Naive B cell (primary cell): ENCODE data around the gene FOXL1. TPM values are rescaled to one million over a fixed set of nuclear protein-coding genes. Genes with fewer than 3 reads are reported as not detected.

Experiments
- ATAC-seq, 2 donors: fragments of 150-1000 bp; cut with Tn5 transposase; 2 replicates each; pipeline ENCODE4 v1.10.0; 2021; ENCODE audit warnings: low read depth in 2 of 2, mild to moderate bottlenecking in 2 of 2, moderate library complexity in 2 of 2
- DNase-seq: peaks from one replicate; pipeline ENCODE4 v3.0.0; 2022
- H3K27ac Mint-ChIP-seq, 6 donors: one replicate each; pipeline ENCODE4 v1.8.0; 2020 to 2022; ENCODE audit warnings: mild to moderate bottlenecking in 6 of 6, mixed read lengths in 6 of 6, moderate library complexity in 5 of 6, inconsistent platforms in 2 of 6
- H3K27me3 Mint-ChIP-seq, 3 donors: one replicate each; pipeline ENCODE4 v1.8.0; 2021 to 2022; ENCODE audit warnings: mixed read lengths in 3 of 3, mild to moderate bottlenecking in 1 of 3
- H3K36me3 Mint-ChIP-seq, 2 donors: one replicate each; pipeline ENCODE4 v1.8.0; 2020 to 2022; ENCODE audit warnings: mixed read lengths in 2 of 2, inconsistent platforms in 1 of 2, mild to moderate bottlenecking in 1 of 2
- H3K4me1 Mint-ChIP-seq, 3 donors: one replicate each; pipeline ENCODE4 v1.8.0; 2020 to 2022; ENCODE audit warnings: mixed read lengths in 3 of 3, inconsistent platforms in 1 of 3, mild to moderate bottlenecking in 1 of 3, moderate library complexity in 1 of 3
- H3K4me3 Mint-ChIP-seq, 8 donors: one replicate each; pipeline ENCODE4 v1.8.0; 2020 to 2022; ENCODE audit warnings: mild to moderate bottlenecking in 8 of 8, mixed read lengths in 8 of 8, moderate library complexity in 8 of 8, inconsistent platforms in 2 of 8
- H3K9me3 Mint-ChIP-seq, 7 donors: one replicate each; pipeline ENCODE4 v1.8.0; 2020 to 2022; ENCODE audit warnings: mixed read lengths in 7 of 7, mild to moderate bottlenecking in 5 of 7, inconsistent platforms in 2 of 7, moderate library complexity in 1 of 7
- polyA plus RNA-seq, 6 donors: library from polyadenylated mRNA; unstranded; fragments of 300-500 nt; fragmentation: Illumina TruSeq; gene quantifications; one replicate each; pipeline ENCODE4 v1.2.3, GENCODE V29; 2021; ENCODE audit warnings: low read depth in 6 of 6

FOXL1 gene
- polyA plus RNA-seq, 6 donors from 2014 or later, result not detected

- H3K4me3 Mint-ChIP-seq, result no peak overlapping the region
Measured at GRCh38 chr16:86598607-86599565, 20.5 kb downstream of the FOXL1 start.

GRCh38 chr16:86601356-86601755 is 23.0 kb downstream of the FOXL1 start:
- Mint-ChIP-seq H3K4me1 (peaks cover 10 to 19% (median 13%) of the 10 kb centered on the region in 3 donors), H3K27ac (no peak overlapping the region), H3K9me3 (peaks cover 0 to 6% (median 0%) of the 10 kb centered on the region in 7 donors), H3K4me3 (no peak overlapping the region), H3K27me3 (peaks cover 29 to 44% (median 43%) of the 10 kb centered on the region in 3 donors), H3K36me3 (peaks cover 0 to 7% of the 10 kb centered on the region in 2 donors)
- ATAC-seq, result no peak
- no peak for DNase-seq

More at GRCh38 chr16:86598607-86599565, 20.5 kb downstream of the FOXL1 start:
- no peaks in the 10 kb centered on the region for H3K4me1 Mint-ChIP-seq
- ATAC-seq (no peak), DNase-seq (no peak)
- peaks cover 0 to 2% (median 0%) of the 10 kb centered on the region in 7 donors for H3K9me3 Mint-ChIP-seq
- peak overlapping the region in 1 of 6 donors; percentile 2 for H3K27ac Mint-ChIP-seq
- peaks cover 0 to 7% of the 10 kb centered on the region in 2 donors for H3K36me3 Mint-ChIP-seq
- H3K27me3 Mint-ChIP-seq, result peaks cover 36 to 53% (median 39%) of the 10 kb centered on the region in 3 donors

GRCh38 chr16:86602521-86602920 is 24.2 kb downstream of the FOXL1 start:
- H3K27ac Mint-ChIP-seq, result no peak overlapping the region
- H3K27me3 Mint-ChIP-seq, result peaks cover 29 to 44% (median 43%) of the 10 kb centered on the region in 3 donors

GRCh38 chr16:86604436-86605193 is 26.3 kb downstream of the FOXL1 start:
- peak; percentile 98 for ATAC-seq
- DNase-seq, result peak; percentile 47
- H3K36me3 Mint-ChIP-seq, result no peaks in the 10 kb centered on the region
- peak overlapping the region; percentile 51 to 94 (median 88) for H3K27ac Mint-ChIP-seq
- peaks cover 0 to 9% (median 3%) of the 10 kb centered on the region in 7 donors for H3K9me3 Mint-ChIP-seq
- peak overlapping the region; percentile 84 to 97 (median 91) for H3K4me3 Mint-ChIP-seq
- peaks cover 25 to 38% (median 35%) of the 10 kb centered on the region in 3 donors for H3K27me3 Mint-ChIP-seq
- peaks cover 10 to 19% (median 13%) of the 10 kb centered on the region in 3 donors for H3K4me1 Mint-ChIP-seq

More at GRCh38 chr16:86602521-86602920, 24.2 kb downstream of the FOXL1 start:
- ATAC-seq, result no peak
- Mint-ChIP-seq H3K4me1 (peaks cover 10 to 19% (median 13%) of the 10 kb centered on the region in 3 donors), H3K36me3 (peaks cover 0 to 7% of the 10 kb centered on the region in 2 donors), H3K9me3 (peaks cover 0 to 6% (median 4%) of the 10 kb centered on the region in 7 donors), H3K4me3 (peak overlapping the region in 3 of 8 donors; percentile 1 to 69 (median 33))
- DNase-seq, result no peak

- peaks cover 0 to 9% (median 3%) of the 10 kb centered on the region in 7 donors for H3K9me3 Mint-ChIP-seq
- no peak for ATAC-seq
- no peaks in the 10 kb centered on the region for H3K36me3 Mint-ChIP-seq
- no peak overlapping the region for H3K27ac Mint-ChIP-seq
- DNase-seq, result no peak
- H3K4me3 Mint-ChIP-seq, result peak overlapping the region in 6 of 8 donors; percentile 49 to 84 (median 70)
- peaks cover 10 to 19% (median 13%) of the 10 kb centered on the region in 3 donors for H3K4me1 Mint-ChIP-seq
- peaks cover 20 to 46% (median 35%) of the 10 kb centered on the region in 3 donors for H3K27me3 Mint-ChIP-seq
Measured at GRCh38 chr16:86605950-86606349, 27.6 kb downstream of the FOXL1 start.

GRCh38 chr16:86608301-86608747 is 30.0 kb downstream of the FOXL1 start:
- DNase-seq, result no peak
- peaks cover 0 to 9% (median 3%) of the 10 kb centered on the region in 7 donors for H3K9me3 Mint-ChIP-seq
- peaks cover 10 to 38% (median 15%) of the 10 kb centered on the region in 3 donors for H3K27me3 Mint-ChIP-seq
- H3K36me3 Mint-ChIP-seq, result no peaks in the 10 kb centered on the region
- no peak overlapping the region for H3K4me3 Mint-ChIP-seq
- H3K27ac Mint-ChIP-seq, result no peak overlapping the region
- no peak for ATAC-seq
- peaks cover 10 to 19% (median 13%) of the 10 kb centered on the region in 3 donors for H3K4me1 Mint-ChIP-seq

- peaks cover 10 to 18% (median 12%) of the 10 kb centered on the region in 3 donors for H3K4me1 Mint-ChIP-seq
Measured at GRCh38 chr16:86609115-86609514, 30.8 kb downstream of the FOXL1 start.

GRCh38 chr16:86609661-86610060 is 31.3 kb downstream of the FOXL1 start:
- peak overlapping the region in 2 of 6 donors; percentile 37 to 47 for H3K27ac Mint-ChIP-seq
- ATAC-seq, result no peak
- peaks cover 11 to 33% (median 15%) of the 10 kb centered on the region in 3 donors for H3K27me3 Mint-ChIP-seq
- H3K36me3 Mint-ChIP-seq, result no peaks in the 10 kb centered on the region
- peaks cover 6 to 13% (median 7%) of the 10 kb centered on the region in 3 donors for H3K4me1 Mint-ChIP-seq
- no peak for DNase-seq
- peak overlapping the region in 1 of 8 donors; percentile 5 for H3K4me3 Mint-ChIP-seq
- H3K9me3 Mint-ChIP-seq, result peaks cover 0 to 5% (median 3%) of the 10 kb centered on the region in 7 donors

More at GRCh38 chr16:86609115-86609514, 30.8 kb downstream of the FOXL1 start:
- ATAC-seq (no peak), DNase-seq (no peak)
- peak overlapping the region in 1 of 6 donors; percentile 37 for H3K27ac Mint-ChIP-seq
- no peaks in the 10 kb centered on the region for H3K36me3 Mint-ChIP-seq
- H3K27me3 Mint-ChIP-seq, result peaks cover 14 to 38% (median 15%) of the 10 kb centered on the region in 3 donors
- peaks cover 0 to 9% (median 3%) of the 10 kb centered on the region in 7 donors for H3K9me3 Mint-ChIP-seq
- peak overlapping the region in 1 of 8 donors; percentile 30 for H3K4me3 Mint-ChIP-seq

GRCh38 chr16:86610779-86611524 is 32.6 kb downstream of the FOXL1 start:
- DNase-seq (no peak), ATAC-seq (no peak)
- Mint-ChIP-seq H3K4me3 (no peak overlapping the region), H3K4me1 (peaks cover 0 to under 1% (median 0%) of the 10 kb centered on the region in 3 donors), H3K27ac (no peak overlapping the region), H3K9me3 (peaks cover 0 to 5% (median 0%) of the 10 kb centered on the region in 7 donors), H3K27me3 (peaks cover 15 to 33% (median 18%) of the 10 kb centered on the region in 3 donors), H3K36me3 (no peaks in the 10 kb centered on the region)

- Mint-ChIP-seq H3K4me3 (no peak overlapping the region), H3K9me3 (peaks cover 0 to 5% (median 0%) of the 10 kb centered on the region in 7 donors), H3K36me3 (no peaks in the 10 kb centered on the region), H3K27ac (no peak overlapping the region), H3K4me1 (no peaks in the 10 kb centered on the region), H3K27me3 (peaks cover 15 to 33% (median 18%) of the 10 kb centered on the region in 3 donors)
- no peak for ATAC-seq
- no peak for DNase-seq
Measured at GRCh38 chr16:86611525-86611855, 33.1 kb downstream of the FOXL1 start.

- Mint-ChIP-seq H3K27ac (no peak overlapping the region), H3K9me3 (peaks cover 0 to 2% (median 0%) of the 10 kb centered on the region in 7 donors), H3K36me3 (no peaks in the 10 kb centered on the region), H3K27me3 (peaks cover 17 to 33% (median 18%) of the 10 kb centered on the region in 3 donors), H3K4me3 (no peak overlapping the region), H3K4me1 (no peaks in the 10 kb centered on the region)
- ATAC-seq, result no peak
- no peak for DNase-seq
Measured at GRCh38 chr16:86611941-86612340, 33.6 kb downstream of the FOXL1 start.

GRCh38 chr16:86614699-86615098 is 36.4 kb downstream of the FOXL1 start:
- H3K4me1 Mint-ChIP-seq, result no peaks in the 10 kb centered on the region
- no peak overlapping the region for H3K4me3 Mint-ChIP-seq
- H3K27me3 Mint-ChIP-seq, result peaks cover 12 to 19% (median 14%) of the 10 kb centered on the region in 3 donors
- no peaks in the 10 kb centered on the region for H3K36me3 Mint-ChIP-seq
- no peak for DNase-seq
- ATAC-seq, result no peak
- H3K27ac Mint-ChIP-seq, result no peak overlapping the region
- no peaks in the 10 kb centered on the region for H3K9me3 Mint-ChIP-seq
